ENCODE data around the gene LSP1. TPM values are rescaled to one million over a fixed set of nuclear protein-coding genes. Genes with fewer than 3 reads are reported as not detected.

Gene LSP1
- total RNA-seq, 1 donor from 2014 or later, result 301 TPM

- CTCF ChIA-PET, result interaction anchor here (0.6 kb wide), 1 partner anchor 336 kb away, joined by 3 read pairs; no protein-coding TSS in a partner anchor
- POLR2A ChIA-PET, result no interaction called here
Measured at GRCh38 chr11:1815751-1816150, 37.1 kb upstream of the LSP1 start.

GRCh38 chr11:1817000-1817399 is 35.9 kb upstream of the LSP1 start:
- H3K27me3 Mint-ChIP-seq, result peaks cover 21% of the 10 kb centered on the region
- TF ChIP-seq CTCF (IDR thresholded peaks at IDR 0.05), result no peak
- no peaks in the 10 kb centered on the region for H3K4me1 Mint-ChIP-seq
- no peak overlapping the region for H3K4me3 Mint-ChIP-seq
- intact Hi-C loops (cut with micrococcal nuclease), result no loop called here
- ChIA-PET CTCF (no interaction called here), POLR2A (no interaction called here)
- DNase-seq (no peak), ATAC-seq (ENCODE audit: low read depth) (no peak)
- peaks cover 3% of the 10 kb centered on the region for H3K9me3 Mint-ChIP-seq
- H3K36me3 Mint-ChIP-seq (ENCODE audit: low read depth), result no peaks in the 10 kb centered on the region
- no peak overlapping the region for H3K27ac Mint-ChIP-seq

More at GRCh38 chr11:1815751-1816150, 37.1 kb upstream of the LSP1 start:
- H3K4me1 Mint-ChIP-seq, result no peaks in the 10 kb centered on the region
- intact Hi-C loops (cut with micrococcal nuclease), result no loop called here
- H3K9me3 Mint-ChIP-seq, result peaks cover 3% of the 10 kb centered on the region
- H3K4me3 Mint-ChIP-seq, result no peak overlapping the region
- no peak for DNase-seq
- no peak overlapping the region for H3K27ac Mint-ChIP-seq
- H3K36me3 Mint-ChIP-seq (ENCODE audit: low read depth), result no peaks in the 10 kb centered on the region
- H3K27me3 Mint-ChIP-seq, result peaks cover 21% of the 10 kb centered on the region
- ATAC-seq (ENCODE audit: low read depth), result no peak
- no peak for TF ChIP-seq CTCF (IDR thresholded peaks at IDR 0.05)

DNA sequence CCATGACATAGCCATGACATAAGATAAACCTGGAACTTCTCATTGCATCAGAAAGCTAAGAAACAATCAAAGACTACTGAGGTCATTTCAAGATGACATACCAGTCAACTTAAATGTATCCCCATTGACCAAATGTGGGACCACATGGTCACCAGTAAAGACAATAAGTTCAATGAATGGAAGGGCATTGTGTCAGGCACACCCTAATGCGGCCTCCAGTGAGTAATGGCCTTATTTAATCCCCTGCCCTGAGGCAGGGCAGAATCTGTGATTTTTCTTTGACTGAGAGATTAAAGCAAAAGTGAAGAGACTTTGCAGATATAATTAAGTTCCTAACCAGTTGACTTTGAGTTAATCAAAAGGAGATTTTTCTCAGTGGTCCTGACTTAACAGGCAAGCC is 35.4 kb upstream of the LSP1 start:
- Mint-ChIP-seq H3K27ac (no peak overlapping the region), H3K4me1 (no peaks in the 10 kb centered on the region), H3K9me3 (peaks cover 3% of the 10 kb centered on the region), H3K36me3 (ENCODE audit: low read depth) (no peaks in the 10 kb centered on the region), H3K4me3 (no peak overlapping the region), H3K27me3 (peaks cover 18% of the 10 kb centered on the region)
- DNase-seq, result no peak
- CTCF ChIA-PET, result no interaction called here
- intact Hi-C loops (cut with micrococcal nuclease), result no loop called here
- POLR2A ChIA-PET, result no interaction called here
- ATAC-seq (ENCODE audit: low read depth), result no peak
- no peak for TF ChIP-seq CTCF (IDR thresholded peaks at IDR 0.05)

DNA sequence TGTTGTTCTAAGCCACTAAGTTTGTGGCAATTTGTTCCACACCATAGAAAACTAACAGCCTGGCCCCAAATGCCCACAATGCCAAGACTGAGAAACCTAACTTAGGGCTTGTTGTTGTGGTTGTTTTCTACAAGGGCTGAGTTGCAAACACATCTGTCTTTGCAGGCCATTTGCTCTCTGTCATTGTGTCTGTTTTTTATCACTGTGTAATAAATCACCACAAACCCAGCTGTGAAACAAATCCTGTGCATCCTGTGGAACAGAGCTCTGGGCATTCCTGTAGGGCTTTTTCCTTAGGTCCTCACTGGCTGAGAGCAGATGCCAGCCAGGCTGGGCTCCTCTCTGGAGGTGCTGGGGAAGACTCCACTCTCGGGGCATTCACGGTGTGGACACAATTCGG is 33.8 kb upstream of the LSP1 start:
- DNase-seq (no peak), ATAC-seq (ENCODE audit: low read depth) (no peak)
- Mint-ChIP-seq H3K27ac (no peak overlapping the region), H3K27me3 (peaks cover 8% of the 10 kb centered on the region), H3K4me1 (no peaks in the 10 kb centered on the region), H3K36me3 (ENCODE audit: low read depth) (no peaks in the 10 kb centered on the region), H3K4me3 (no peak overlapping the region), H3K9me3 (peaks cover 3% of the 10 kb centered on the region)
- CTCF ChIA-PET, result no interaction called here
- intact Hi-C loops (cut with micrococcal nuclease), result no loop called here
- POLR2A ChIA-PET, result no interaction called here
- TF ChIP-seq CTCF (IDR thresholded peaks at IDR 0.05), result no peak

GRCh38 chr11:1820463-1821325 is 32.2 kb upstream of the LSP1 start:
- TF ChIP-seq CTCF (IDR thresholded peaks at IDR 0.05), result no peak
- Mint-ChIP-seq H3K4me1 (no peaks in the 10 kb centered on the region), H3K27ac (no peak overlapping the region), H3K27me3 (peaks cover 10% of the 10 kb centered on the region), H3K4me3 (no peak overlapping the region), H3K9me3 (peaks cover 3% of the 10 kb centered on the region), H3K36me3 (ENCODE audit: low read depth) (no peaks in the 10 kb centered on the region)
- CTCF ChIA-PET, result interaction anchor here (1.6 kb wide), 1 partner anchor 12 kb away, joined by 4 read pairs; no protein-coding TSS in a partner anchor
- DNase-seq (no peak), ATAC-seq (ENCODE audit: low read depth) (no peak)
- intact Hi-C loops (cut with micrococcal nuclease), result no loop called here
- POLR2A ChIA-PET, result no interaction called here

Measured in activated B cell treated with CpG ODN at 0.5 μM for 24 hours (primary cell).